Endodermal cell (in vitro differentiated cells): ENCODE data around the gene ACTL7B. TPM values are rescaled to one million over a fixed set of nuclear protein-coding genes. Genes with fewer than 3 reads are reported as not detected.
A peak's percentile ranks its signal among the peaks of the same experiment; 100 is the strongest.

Experiments used
- DNase-seq: peaks from one replicate; pipeline ENCODE4 v3.0.0-alpha.2; 2017
- H3K27ac ChIP-seq: 2 replicates; pipeline ENCODE4 v1.5.1; 2013; ENCODE audit warnings: mild to moderate bottlenecking, low read depth, low read length, moderate library complexity
- H3K27me3 ChIP-seq: 2 replicates; pipeline ENCODE4 v1.6.1; 2013; ENCODE audit warnings: mild to moderate bottlenecking, low read length, moderate library complexity; ENCODE audit not compliant: insufficient read depth, control insufficient read depth, poor library complexity, severe bottlenecking
- H3K36me3 ChIP-seq: 2 replicates; pipeline ENCODE4 v1.7.0; 2013; ENCODE audit warnings: mild to moderate bottlenecking, low read length, moderate library complexity; ENCODE audit not compliant: control insufficient read depth, insufficient read depth
- H3K4me1 ChIP-seq: one replicate; pipeline ENCODE4 v1.7.0; 2013; ENCODE audit warnings: low read length; ENCODE audit not compliant: control insufficient read depth, insufficient read depth
- H3K4me3 ChIP-seq: 2 replicates; pipeline ENCODE4 v1.5.1; 2013; ENCODE audit warnings: mild to moderate bottlenecking, low read length, moderate library complexity
- H3K9ac ChIP-seq: 2 replicates; pipeline ENCODE4 v1.6.1; 2013; ENCODE audit warnings: mild to moderate bottlenecking, low read length, moderate library complexity; ENCODE audit not compliant: poor library complexity, severe bottlenecking; ENCODE audit errors: extremely low read depth
- H3K9me3 ChIP-seq: 2 replicates; pipeline ENCODE4 v1.6.1; 2013; ENCODE audit warnings: mild to moderate bottlenecking, low read length, moderate library complexity; ENCODE audit not compliant: control insufficient read depth
- H3K27ac Mint-ChIP-seq: 2 replicates; pipeline ENCODE4 v1.8.0; 2020; ENCODE audit warnings: mixed read lengths
- H3K27me3 Mint-ChIP-seq: 2 replicates; pipeline ENCODE4 v1.8.0; 2021; ENCODE audit warnings: mild to moderate bottlenecking, mixed read lengths; ENCODE audit not compliant: insufficient read depth
- H3K36me3 Mint-ChIP-seq: 2 replicates; pipeline ENCODE4 v1.8.0; 2020; ENCODE audit warnings: low read depth, mixed read lengths
- H3K4me1 Mint-ChIP-seq: 2 replicates; pipeline ENCODE4 v1.8.0; 2020; ENCODE audit warnings: mixed read lengths
- H3K4me3 Mint-ChIP-seq: 2 replicates; pipeline ENCODE4 v1.8.0; 2020; ENCODE audit warnings: mild to moderate bottlenecking, moderate library complexity, mixed read lengths
- H3K9me3 Mint-ChIP-seq: 2 replicates; pipeline ENCODE4 v1.8.0; 2020; ENCODE audit warnings: mild to moderate bottlenecking, mixed read lengths
- CTCF ChIP-seq: fragments of 200-600 bp; sonication (generic); conservative IDR thresholded peaks from 2 replicates; pipeline ENCODE4 v1.5.0; 2021; ENCODE audit warnings: antibody characterized with exemption, mild to moderate bottlenecking
- WGBS, 2 experiments: methylation state at CpG; one replicate each; pipeline versions ENCODE4 v1.1.5 to v1.1.7; 2013; ENCODE audit warnings: missing lambda C conversion rate in 2 of 2, mixed read lengths in 1 of 2; ENCODE audit not compliant: insufficient coverage in 1 of 2, insufficient read length in 1 of 2; 5-methylcytosine and 5-hydroxymethylcytosine counted together
- total RNA-seq, 2 donors: library from RNA; stranded (reverse); fragmentation: NEBNext Ultra II Directional in 1 of 2; extraction: Animal tissue kit (Norgen Biotek cat#: 25700) in 1 of 2; gene quantifications; 2 replicates in 1 of 2; 3 replicates in 1 of 2; pipeline ENCODE4 v1.2.1, GENCODE V29; 2021

Gene ACTL7B
- total RNA-seq, 2 donors from 2014 or later: not detected

DNA sequence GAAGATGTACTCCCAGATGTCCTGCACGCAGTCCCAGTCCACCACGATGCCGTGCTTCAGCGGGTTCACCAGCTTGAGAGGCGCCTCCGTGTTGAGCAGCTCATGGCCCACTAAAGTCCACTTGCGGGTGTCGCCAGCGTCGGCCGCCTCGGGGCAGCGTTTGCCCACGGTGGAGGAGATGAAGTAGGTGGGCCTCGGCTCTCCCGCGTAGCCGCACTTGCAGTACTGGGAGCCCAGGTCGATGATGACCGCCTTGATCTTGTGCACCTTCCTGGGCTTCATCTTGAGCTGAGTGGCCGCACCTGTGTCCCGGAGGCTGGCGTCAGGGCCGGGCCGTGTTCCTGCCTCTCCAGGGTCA is 278 bp downstream of the ACTL7B start:
- Mint-ChIP-seq H3K27me3 (peaks cover 3% of the 10 kb centered on the region), H3K9me3 (no peaks in the 10 kb centered on the region), H3K4me3 (no peak overlapping the region), H3K4me1 (no peaks in the 10 kb centered on the region), H3K36me3 (no peaks in the 10 kb centered on the region), H3K27ac (no peak overlapping the region)
- no peak for DNase-seq
- H3K27me3 ChIP-seq: no peaks in the 10 kb centered on the region
- H3K4me3 ChIP-seq: no peak overlapping the region
- no peak overlapping the region for H3K27ac ChIP-seq
- H3K4me1 ChIP-seq: no peaks in the 10 kb centered on the region
- H3K9me3 ChIP-seq: no peaks in the 10 kb centered on the region
- WGBS, 2 experiments: 95 to 97% methylated on average over 16 to 25 of the region's 25 CpGs
- no peak for TF ChIP-seq CTCF
- no peaks in the 10 kb centered on the region for H3K36me3 ChIP-seq
- H3K9ac ChIP-seq: no peak overlapping the region

GRCh38 chr9:108854641-108855528 is 901 bp downstream of the ACTL7B start:
- H3K4me1 Mint-ChIP-seq: no peaks in the 10 kb centered on the region
- no peak for TF ChIP-seq CTCF
- no peaks in the 10 kb centered on the region for H3K36me3 Mint-ChIP-seq
- Histone ChIP-seq H3K27ac (no peak overlapping the region), H3K9ac (no peak overlapping the region), H3K36me3 (no peaks in the 10 kb centered on the region), H3K4me3 (no peak overlapping the region), H3K27me3 (no peaks in the 10 kb centered on the region), H3K9me3 (no peaks in the 10 kb centered on the region), H3K4me1 (no peaks in the 10 kb centered on the region)
- 96 to 99% methylated on average over 44 to 59 of the region's 59 CpGs for WGBS, 2 experiments
- no peak overlapping the region for H3K4me3 Mint-ChIP-seq
- no peaks in the 10 kb centered on the region for H3K9me3 Mint-ChIP-seq
- no peak overlapping the region for H3K27ac Mint-ChIP-seq
- DNase-seq: no peak
- H3K27me3 Mint-ChIP-seq: peaks cover 3% of the 10 kb centered on the region

- Mint-ChIP-seq H3K4me3 (no peak overlapping the region), H3K36me3 (no peaks in the 10 kb centered on the region), H3K9me3 (no peaks in the 10 kb centered on the region), H3K4me1 (no peaks in the 10 kb centered on the region), H3K27ac (no peak overlapping the region), H3K27me3 (peaks cover 3% of the 10 kb centered on the region)
- no peaks in the 10 kb centered on the region for H3K9me3 ChIP-seq
- H3K27ac ChIP-seq: no peak overlapping the region
- WGBS, 2 experiments: 87 to 90% methylated on average over 2 to 3 of the region's 3 CpGs
- H3K4me3 ChIP-seq: no peak overlapping the region
- DNase-seq: peak; percentile 55
- no peak overlapping the region for H3K9ac ChIP-seq
- H3K27me3 ChIP-seq: no peaks in the 10 kb centered on the region
- peak; percentile 60 for TF ChIP-seq CTCF
- H3K36me3 ChIP-seq: no peaks in the 10 kb centered on the region
- no peaks in the 10 kb centered on the region for H3K4me1 ChIP-seq
Observed at GRCh38 chr9:108854094-108854493, 1.7 kb downstream of the ACTL7B start.
